Lung (tissue), 12 donors: ENCODE measurements around the gene SP6. TPM values are rescaled to one million over a fixed set of nuclear protein-coding genes. Genes with fewer than 3 reads are reported as not detected.
A peak's percentile ranks its signal among the peaks of the same experiment; 100 is the strongest.

Experiments
- ATAC-seq: fragments of 200-7000 bp; cut with Tn5 transposase; one replicate; pipeline ENCODE4 v1.9.1; 2020; ENCODE audit warnings: moderate number of reproducible peaks; ENCODE audit not compliant: insufficient read depth, low FRiP score
- DNase-seq, 3 donors: peaks; one replicate each; pipeline ENCODE4 v3.0.0-alpha.2; 2013 to 2017
- H3K27ac ChIP-seq, 2 donors: one replicate each; pipeline ENCODE4 v1.5.1; 2013; ENCODE audit warnings: mild to moderate bottlenecking in 2 of 2, moderate library complexity in 2 of 2, control low read depth in 1 of 2, inconsistent platforms in 1 of 2, low read depth in 1 of 2, low read length in 1 of 2
- H3K27me3 ChIP-seq, 3 donors: one replicate each; pipeline ENCODE4 v1.5.1; 2013; ENCODE audit warnings: low read length in 2 of 3; ENCODE audit not compliant: control insufficient read depth in 3 of 3, insufficient read depth in 3 of 3
- H3K36me3 ChIP-seq, 4 donors: one replicate each; pipeline ENCODE4 v1.5.1; 2013; ENCODE audit warnings: low read length in 4 of 4, mild to moderate bottlenecking in 1 of 4, moderate library complexity in 1 of 4; ENCODE audit not compliant: control insufficient read depth in 4 of 4, insufficient read depth in 4 of 4
- H3K4me1 ChIP-seq, 5 donors: one replicate each; pipeline ENCODE4 v1.5.1; 2013; ENCODE audit warnings: low read length in 5 of 5, mild to moderate bottlenecking in 2 of 5, moderate library complexity in 1 of 5; ENCODE audit not compliant: control insufficient read depth in 5 of 5, insufficient read depth in 5 of 5
- H3K4me3 ChIP-seq: one replicate; pipeline ENCODE4 v1.5.1; 2013; ENCODE audit warnings: mild to moderate bottlenecking, control low read depth, moderate library complexity
- H3K9ac ChIP-seq, 2 donors: one replicate each; pipeline ENCODE4 v1.5.1; 2013; ENCODE audit warnings: low read length in 2 of 2, control low read depth in 1 of 2; ENCODE audit not compliant: insufficient read depth in 1 of 2
- H3K9me3 ChIP-seq, 4 donors: one replicate each; pipeline ENCODE4 v1.5.1; 2013; ENCODE audit warnings: low read length in 3 of 4, mild to moderate bottlenecking in 1 of 4, moderate library complexity in 1 of 4; ENCODE audit not compliant: control insufficient read depth in 4 of 4, insufficient read depth in 3 of 4
- CTCF ChIP-seq: IDR thresholded peaks from 2 replicates; pipeline ENCODE4 v1.5.1; 2012; ENCODE audit warnings: mild to moderate bottlenecking; ENCODE audit errors: control extremely low read depth, extremely low read depth
- WGBS, 2 donors: extraction: QIAGEN DNeasy Blood & Tissue Kit; methylation state at CpG; one replicate each; pipeline ENCODE4 v1.1.7; 2013; 5-methylcytosine and 5-hydroxymethylcytosine counted together
- polyA plus RNA-seq, 2 donors: library from polyadenylated mRNA; stranded (reverse); fragments of 200-250 nt; gene quantifications; one replicate each; pipeline ENCODE4 v1.2.1, GENCODE V29; 2013
- total RNA-seq, 2 donors: library from RNA; depleted of rRNA in 1 of 2; stranded (reverse); fragments of >200 nt in 1 of 2; gene quantifications; one replicate each; pipeline ENCODE4 v1.2.1, GENCODE V29; 2014 to 2021
- donor health status: control.
- donor health status: control.
- donor health status: Bipolar disorder and iron deficiency.
- donor health status: healthy.
- donor health status: DM: yes; HTN: yes; CAD: no.

Gene SP6
- total and polyA plus RNA-seq, 4 donors, result 2.3 to 4.5 (median 3.5) TPM

- Histone ChIP-seq H3K9me3 (no peaks in the 10 kb centered on the region), H3K27ac (no peak overlapping the region), H3K27me3 (peaks cover 2 to 62% (median 59%) of the 10 kb centered on the region in 3 donors), H3K4me1 (peaks cover 0 to 28% (median 11%) of the 10 kb centered on the region in 5 donors), H3K36me3 (no peaks in the 10 kb centered on the region), H3K9ac (no peak overlapping the region), H3K4me3 (no peak overlapping the region)
- WGBS, 2 donors, result 24 to 52% methylated on average over 32 of the region's 32 CpGs
- TF ChIP-seq CTCF, result no peak
- DNase-seq, result peak in 2 of 3 donors; percentile 22 to 40
- ATAC-seq, result no peak
These were observed 1.4 kb upstream of the SP6 start for GRCh38 chr17:47852113-47852949.

- Histone ChIP-seq H3K36me3 (no peaks in the 10 kb centered on the region), H3K27ac (no peak overlapping the region), H3K9me3 (no peaks in the 10 kb centered on the region), H3K27me3 (peaks cover 2 to 65% (median 60%) of the 10 kb centered on the region in 3 donors), H3K9ac (no peak overlapping the region), H3K4me3 (no peak overlapping the region), H3K4me1 (peaks cover 0 to 34% (median 11%) of the 10 kb centered on the region in 5 donors)
- no peak for DNase-seq
- TF ChIP-seq CTCF, result no peak
- WGBS, 2 donors, result 23 to 52% methylated on average over 11 of the region's 11 CpGs
- no peak for ATAC-seq
These were observed 775 bp upstream of the SP6 start for GRCh38 chr17:47851764-47852112.

GRCh38 chr17:47850373-47850691 lies 631 bp downstream of the SP6 start:
- H3K27ac ChIP-seq, result peak overlapping the region in 1 of 2 donors; percentile 63
- no peaks in the 10 kb centered on the region for H3K36me3 ChIP-seq
- H3K4me1 ChIP-seq, result peaks cover 6 to 41% (median 8%) of the 10 kb centered on the region in 5 donors
- no peak overlapping the region for H3K4me3 ChIP-seq
- TF ChIP-seq CTCF, result no peak
- H3K27me3 ChIP-seq, result peaks cover 2 to 71% (median 64%) of the 10 kb centered on the region in 3 donors
- no peak overlapping the region for H3K9ac ChIP-seq
- H3K9me3 ChIP-seq, result no peaks in the 10 kb centered on the region
- ATAC-seq, result no peak
- DNase-seq, result no peak
- WGBS, 2 donors, result 36 to 56% methylated on average over 9 of the region's 9 CpGs
